ENCODE data around the gene EDN1.

- TF ChIP-seq CTCF (IDR thresholded peaks at IDR 0.05) (no peak), POLR2AphosphoS5 (IDR thresholded peaks at IDR 0.05) (no peak), EP300 (IDR thresholded peaks at IDR 0.05) (no peak), POLR2A (IDR thresholded peaks at IDR 0.05; ENCODE audit: low read depth) (no peak)
Observed at GRCh38 chr6:12280458-12280857, 9.7 kb upstream of the EDN1 start.

Data from esophagus muscularis mucosa (tissue), 4 donors.